Adrenal gland (tissue), 12 donors: Measurements from ENCODE around the gene IQGAP2. TPM values are rescaled to one million over a fixed set of nuclear protein-coding genes. Genes with fewer than 3 reads are reported as not detected.

Experiments used
- DNase-seq, 7 donors: peaks; one replicate each; pipeline ENCODE4 v3.0.0-alpha.2; 2019 to 2020
- H3K27ac ChIP-seq, 5 donors: fragments of 200-600 bp; sonication (generic) in 4 of 5; 1 replicate in 3 of 5; 2 replicates in 2 of 5; pipeline versions ENCODE4 v1.5.1 to v1.8.0; 2016 to 2020; ENCODE audit warnings: mild to moderate bottlenecking in 1 of 5
- H3K27me3 ChIP-seq: fragments of 200-600 bp; 2 replicates; pipeline ENCODE4 v1.8.0; 2021
- H3K36me3 ChIP-seq, 2 donors: fragments of 200-600 bp; replicated peaks in 1 of 2; 1 replicate in 1 of 2; 2 replicates in 1 of 2; pipeline versions ENCODE4 v1.5.1 to v1.8.0; 2018 to 2022
- H3K4me1 ChIP-seq, 2 donors: fragments of 200-600 bp; replicated peaks in 1 of 2; 1 replicate in 1 of 2; 2 replicates in 1 of 2; pipeline versions ENCODE4 v1.5.1 to v1.8.0; 2018 to 2021
- H3K4me3 ChIP-seq, 4 donors: fragments of 200-600 bp; sonication (generic) in 3 of 4; one replicate each; pipeline ENCODE4 v1.5.1; 2016 to 2018
- H3K9me3 ChIP-seq, 3 donors: fragments of 200-600 bp; sonication (generic) in 1 of 3; replicated peaks in 1 of 3; 1 replicate in 2 of 3; 2 replicates in 1 of 3; pipeline versions ENCODE4 v1.5.1 to v1.8.0; 2016 to 2021
- CTCF ChIP-seq, 6 experiments: fragments of 450-650 bp in 4 of 6; fragments of 200-600 bp in 2 of 6; sonication (generic) in 1 of 6; IDR thresholded peaks; 1 replicate in 5 of 6; 2 replicates in 1 of 6; pipeline versions ENCODE4 v1.5.1 to v1.8.0; 2016 to 2021; ENCODE audit warnings: antibody characterized with exemption in 6 of 6, mild to moderate bottlenecking in 2 of 6, moderate library complexity in 1 of 6
- POLR2A ChIP-seq, 2 donors: fragments of 450-650 bp; IDR thresholded peaks; one replicate each; pipeline ENCODE4 v1.6.1; 2017; ENCODE audit warnings: antibody characterized with exemption in 2 of 2, mild to moderate bottlenecking in 2 of 2, moderate library complexity in 1 of 2
- WGBS, 4 donors: extraction: QIAGEN DNeasy Blood & Tissue Kit in 2 of 4; methylation state at CpG; one replicate each; pipeline versions ENCODE4 v1.1.5 to v1.1.7; 2013 to 2017; 5-methylcytosine and 5-hydroxymethylcytosine counted together
- intact Hi-C, 2 donors: fragments of 100-400 bp; cut with DNase I; formaldehyde crosslinking; loops; one replicate each; pipeline versions ENCODE4 v1.14.1 to v1.15.0; 2022 to 2023
- polyA plus RNA-seq, 3 donors: library from polyadenylated mRNA; stranded (reverse); fragments of 200-250 nt in 2 of 3; fragments of 350-450 nt in 1 of 3; fragmentation: Illumina TruSeq in 1 of 3; extraction: RNeasy Lipid Tissue Mini Kit (QIAGEN cat#74804) in 1 of 3; gene quantifications; one replicate each; pipeline ENCODE4 v1.2.3, GENCODE V29; 2013 to 2014
- total RNA-seq, 9 donors: library from RNA; depleted of rRNA in 4 of 9; stranded (reverse); fragments of >200 nt in 4 of 9; fragments of 120-200 nt in 1 of 9; fragmentation: NEBNext Ultra II Directional in 1 of 9; extraction: Animal tissue kit (Norgen Biotek cat#: 25700) in 1 of 9; gene quantifications; one replicate each; pipeline versions ENCODE4 v1.1.0 to v1.2.4, GENCODE V29; 2013 to 2023
- donor health status: healthy with polysubstance abuse.
- donor health status: Bipolar disorder and iron deficiency.
- donor health status: DM: yes; HTN: yes; CAD: no.
- donor health status: DM: no; HTN: no; CAD: no.
- donor health status: DM: no; HTN: no; CAD: no.
- donor health status: DM: yes; HTN: yes; CAD: no.

The IQGAP2 gene
- total and polyA plus RNA-seq, 12 donors = 14.9 to 77.3 (median 36.1) TPM

GRCh38 chr5:76372323-76373054, 30.6 kb upstream of the IQGAP2 start:
- Histone ChIP-seq H3K4me3 (no peak overlapping the region), H3K9me3 (no peaks in the 10 kb centered on the region), H3K4me1 (peaks cover 2 to 14% of the 10 kb centered on the region in 2 donors), H3K36me3 (no peaks in the 10 kb centered on the region), H3K27ac (peak overlapping the region in 4 of 5 donors; percentile 23 to 55 (median 36)), H3K27me3 (no peaks in the 10 kb centered on the region)
- intact Hi-C loops = no loop called here
- TF ChIP-seq CTCF (IDR thresholded peaks at IDR 0.05) (no peak), POLR2A (IDR thresholded peaks at IDR 0.05) (peak in 1 of 2 donors; percentile 30)
- WGBS, 4 donors = 47 to 68% (median 52%) methylated on average over 5 to 11 of the region's 11 CpGs
- DNase-seq = peak; percentile 34 to 78 (median 74)

- peaks cover 2 to 14% of the 10 kb centered on the region in 2 donors for H3K4me1 ChIP-seq
- no peak overlapping the region for H3K27ac ChIP-seq
- intact Hi-C loops = no loop called here
- H3K4me3 ChIP-seq = no peak overlapping the region
- no peak for TF ChIP-seq POLR2A (IDR thresholded peaks at IDR 0.05)
- no peak for TF ChIP-seq CTCF (IDR thresholded peaks at IDR 0.05)
- DNase-seq = no peak
- no peaks in the 10 kb centered on the region for H3K27me3 ChIP-seq
- no peaks in the 10 kb centered on the region for H3K9me3 ChIP-seq
- no peaks in the 10 kb centered on the region for H3K36me3 ChIP-seq
- 86 to 95% (median 94%) methylated on average over 3 of the region's 3 CpGs for WGBS, 4 donors
These were observed 26.8 kb upstream of the IQGAP2 start for GRCh38 chr5:76376148-76376865.

- TF ChIP-seq CTCF (IDR thresholded peaks at IDR 0.05) (no peak), POLR2A (IDR thresholded peaks at IDR 0.05) (no peak)
- WGBS, 4 donors = 78 to 95% (median 87%) methylated on average over 1 to 3 of the region's 3 CpGs
- intact Hi-C loops = no loop called here
These were observed 26.2 kb upstream of the IQGAP2 start for GRCh38 chr5:76376866-76377230.

GRCh38 chr5:76378355-76378754, 24.7 kb upstream of the IQGAP2 start:
- TF ChIP-seq CTCF (IDR thresholded peaks at IDR 0.05) (no peak), POLR2A (IDR thresholded peaks at IDR 0.05) (no peak)
- intact Hi-C loops = no loop called here
- Histone ChIP-seq H3K9me3 (no peaks in the 10 kb centered on the region), H3K4me3 (no peak overlapping the region), H3K27ac (no peak overlapping the region), H3K4me1 (no peaks in the 10 kb centered on the region), H3K27me3 (no peaks in the 10 kb centered on the region), H3K36me3 (no peaks in the 10 kb centered on the region)
- no peak for DNase-seq
- WGBS, 4 donors = 92 to 95% (median 94%) methylated on average over 6 of the region's 6 CpGs

More at GRCh38 chr5:76376866-76377230, 26.2 kb upstream of the IQGAP2 start:
- no peaks in the 10 kb centered on the region for H3K36me3 ChIP-seq
- H3K4me3 ChIP-seq = no peak overlapping the region
- peaks cover 2 to 12% of the 10 kb centered on the region in 2 donors for H3K4me1 ChIP-seq
- no peaks in the 10 kb centered on the region for H3K27me3 ChIP-seq
- no peak overlapping the region for H3K27ac ChIP-seq
- DNase-seq = no peak
- H3K9me3 ChIP-seq = no peaks in the 10 kb centered on the region
